HepG2 (cell line): Measurements from ENCODE around the gene TLX1. TPM values are rescaled to one million over a fixed set of nuclear protein-coding genes. Genes with fewer than 3 reads are reported as not detected.

ENCODE experiments used
- ATAC-seq: fragments of 200-7000 bp; cut with Tn5 transposase; 3 replicates; pipeline ENCODE4 v1.9.1; 2020; ENCODE audit warnings: mild to moderate bottlenecking, moderate library complexity
- BruUV-seq: library from RNA; stranded (reverse); fragments of 400-500 nt; replicated peaks from 2 replicates; lab custom pipeline; 2021; lab: Mats Ljungman, UMichigan
- CTCF ChIA-PET: fragments of 300-600 bp; formaldehyde crosslinking; extraction: SDS; loops from one replicate; lab custom pipeline; 2021; ENCODE audit warnings: low total read pairs, inconsistent platforms, low intra/inter-chr PET ratio; lab: Yijun Ruan, JAX
- POLR2A ChIA-PET: fragments of 350-600 bp; sonication (Branson Sonifier 250); formaldehyde crosslinking; loops from one replicate; lab custom pipeline; 2020; ENCODE audit warnings: antibody characterized with exemption, inconsistent platforms; lab: Yijun Ruan, JAX
- DNase-seq: peaks from one replicate; pipeline ENCODE4 v3.0.0-alpha.2; 2015; ENCODE audit warnings: low spot score
- FAIRE-seq: peaks from 3 replicates; lab custom pipeline; 2011; peaks lifted over from hg19 to GRCh38; lab: Jason Lieb, UNC
- H2AFZ ChIP-seq: one replicate; pipeline ENCODE4 v1.6.1; 2011; ENCODE audit warnings: low read length, inconsistent platforms
- H3K27ac ChIP-seq: fragments of 300-600 bp; 3 replicates; pipeline ENCODE4 v1.8.0; 2011; ENCODE audit warnings: mixed run types, mild to moderate bottlenecking, mixed read lengths, low read length, inconsistent platforms; ENCODE audit not compliant: insufficient read depth; ENCODE audit errors: extremely low read length
- H3K27me3 ChIP-seq, 2 experiments: fragments of 200-600 bp in 1 of 2; 2 replicates in 1 of 2; 3 replicates in 1 of 2; pipeline versions ENCODE4 v1.6.0 to v1.8.0; 2011; ENCODE audit warnings: low read length in 2 of 2, mild to moderate bottlenecking in 2 of 2, moderate library complexity in 2 of 2, inconsistent platforms in 1 of 2; ENCODE audit not compliant: insufficient read depth in 2 of 2, control insufficient read depth in 1 of 2
- H3K36me3 ChIP-seq, 2 experiments: fragments of 200-600 bp in 1 of 2; replicated peaks in 1 of 2; 2 replicates in 1 of 2; 3 replicates in 1 of 2; pipeline versions ENCODE4 v1.5.1 to v1.8.0; 2011; ENCODE audit warnings: low read length in 2 of 2, inconsistent platforms in 1 of 2; ENCODE audit not compliant: insufficient read depth in 2 of 2, control insufficient read depth in 1 of 2
- H3K4me1 ChIP-seq: 2 replicates; pipeline ENCODE4 v1.5.1; 2012; ENCODE audit warnings: low read length, inconsistent platforms; ENCODE audit not compliant: insufficient read depth
- H3K4me2 ChIP-seq: 2 replicates; pipeline ENCODE4 v1.6.0; 2011; ENCODE audit warnings: low read depth, low read length, inconsistent platforms
- H3K4me3 ChIP-seq, 3 experiments: fragments of 200-600 bp in 1 of 3; sonication (generic), shearing (Covaris generic) in 1 of 3; replicated peaks in 1 of 3; 2 replicates each; pipeline ENCODE4 v1.5.1; 2011 to 2016; ENCODE audit warnings: low read length in 3 of 3, inconsistent platforms in 2 of 3, low read depth in 2 of 3, mild to moderate bottlenecking in 2 of 3, control low read depth in 1 of 3, mixed read lengths in 1 of 3; ENCODE audit not compliant: insufficient read depth in 1 of 3
- H3K79me2 ChIP-seq: one replicate; pipeline ENCODE4 v1.6.1; 2011; ENCODE audit warnings: low read length, inconsistent platforms; ENCODE audit not compliant: insufficient read depth
- H3K9ac ChIP-seq: 2 replicates; pipeline ENCODE4 v1.6.0; 2011; ENCODE audit warnings: mild to moderate bottlenecking, low read depth, low read length, inconsistent platforms; ENCODE audit not compliant: insufficient read depth
- H3K9me3 ChIP-seq: 2 replicates; pipeline ENCODE4 v1.5.1; 2012; ENCODE audit warnings: mild to moderate bottlenecking, low read length
- H4K20me1 ChIP-seq: 2 replicates; pipeline ENCODE4 v1.6.0; 2011; ENCODE audit warnings: inconsistent platforms, mild to moderate bottlenecking, low read length, moderate library complexity; ENCODE audit not compliant: insufficient read depth
- GABPB1 ChIP-seq: IDR thresholded peaks from 2 replicates; pipeline ENCODE4 v1.6.1; 2016; ENCODE audit warnings: mild to moderate bottlenecking, missing genetic modification reagents, moderate library complexity, missing compliant biosample characterization
- HNRNPLL ChIP-seq: fragments of 200-400 bp; formaldehyde crosslinking; IDR thresholded peaks from 2 replicates; pipeline ENCODE4 v1.6.1; 2017; ENCODE audit warnings: mild to moderate bottlenecking, low read depth, low read length; ENCODE audit not compliant: poor library complexity, severe bottlenecking
- MBD4 ChIP-seq: IDR thresholded peaks from 2 replicates; pipeline ENCODE4 v1.6.1; 2012; ENCODE audit warnings: low read length, inconsistent platforms, borderline replicate concordance
- NR2C2 ChIP-seq: sonication (generic); formaldehyde crosslinking; IDR thresholded peaks from 2 replicates; pipeline ENCODE4 v1.4.0; 2020; ENCODE audit warnings: missing genetic modification reagents, mild to moderate bottlenecking, moderate library complexity, borderline replicate concordance
- PATZ1 ChIP-seq: sonication (generic); formaldehyde crosslinking; IDR thresholded peaks from 2 replicates; pipeline ENCODE4 v1.4.0; 2020; ENCODE audit warnings: missing genetic modification reagents
- POLR2G ChIP-seq: fragments of 200-400 bp; formaldehyde crosslinking; IDR thresholded peaks from 2 replicates; pipeline ENCODE4 v1.6.1; 2018; ENCODE audit warnings: mild to moderate bottlenecking, low read depth, low read length, moderate library complexity
- RBFOX2 ChIP-seq: fragments of 200-400 bp; formaldehyde crosslinking; IDR thresholded peaks from 2 replicates; pipeline ENCODE4 v1.6.1; 2017; ENCODE audit warnings: low read depth, mild to moderate bottlenecking, low read length
- SIX1 ChIP-seq: sonication (generic); formaldehyde crosslinking; IDR thresholded peaks from 2 replicates; pipeline ENCODE4 v1.4.0; 2020; ENCODE audit warnings: missing genetic modification reagents, borderline replicate concordance
- ZMAT3 ChIP-seq: sonication (generic); formaldehyde crosslinking; conservative IDR thresholded peaks from 2 replicates; pipeline ENCODE4 v1.7.0; 2021; ENCODE audit warnings: missing genetic modification reagents
- ZNF430 ChIP-seq: sonication (generic); formaldehyde crosslinking; IDR thresholded peaks from 2 replicates; pipeline ENCODE4 v1.9.0; 2021; ENCODE audit warnings: mild to moderate bottlenecking, missing genetic modification reagents
- ZNF501 ChIP-seq: sonication (generic); formaldehyde crosslinking; IDR thresholded peaks from 2 replicates; pipeline ENCODE4 v1.5.1; 2020; ENCODE audit warnings: mild to moderate bottlenecking, moderate library complexity, missing genetic modification reagents
- ZNF552 ChIP-seq: sonication (generic); formaldehyde crosslinking; IDR thresholded peaks from 2 replicates; pipeline ENCODE4 v1.9.0; 2022; ENCODE audit warnings: missing genetic modification reagents, mild to moderate bottlenecking, borderline replicate concordance
- whole genome bisulfite sequencing: methylation state at CpG from one replicate; pipeline ENCODE4 v1.1.6; 2017; ENCODE audit warnings: low lambda C conversion rate; 5-methylcytosine and 5-hydroxymethylcytosine counted together
- in situ Hi-C: cut with HindIII; loops from 2 replicates; pipeline ENCODE4 v1.10.0; 2017; ENCODE audit warnings: low pct_unique_long_range_greater_than_20kb; ENCODE audit not compliant: extremely low pct_ligation_motif_present
- intact Hi-C: fragments of 100-400 bp; cut with micrococcal nuclease; formaldehyde crosslinking; loops from one replicate; pipeline ENCODE4 v1.10.0; 2022; ENCODE audit not compliant: unreplicated experiment
- polyA plus RNA-seq, 8 experiments: library from polyadenylated mRNA; depleted of rRNA in 3 of 8; stranded (reverse) in 7 of 8; unstranded in 1 of 8; fragments of >200 nt; fragmentation: Illumina TruSeq in 4 of 8; extraction: Trizol in 4 of 8; gene quantifications; 2 replicates each; pipeline versions ENCODE4 v1.2.1 to v1.2.3, GENCODE V29; 2011 to 2016; ENCODE audit warnings: low read depth in 4 of 8, missing spikeins in 1 of 8, mixed read lengths in 1 of 8; ENCODE audit not compliant: insufficient read depth in 1 of 8
- total RNA-seq, 5 experiments: library from RNA; depleted of rRNA; stranded (reverse); fragments of >200 nt; fragmentation: Illumina TruSeq; extraction: Trizol; gene quantifications; 2 replicates each; pipeline ENCODE4 v1.2.3, GENCODE V29; 2016; ENCODE audit warnings: low read depth in 1 of 5
- TF ChIP-seq, protein P1 (sequence below): IDR thresholded peaks from 2 replicates; pipeline ENCODE4 v1.6.1; 2012; ENCODE audit warnings: inconsistent platforms
- TF ChIP-seq, protein P2 (sequence below): IDR thresholded peaks from 2 replicates; pipeline ENCODE4 v1.6.1; 2016; ENCODE audit warnings: missing compliant biosample characterization, missing genetic modification reagents, borderline replicate concordance

The TLX1 gene
- total and polyA plus RNA-seq, 2 of the 13 experiments (the other 11 are each of a cell fraction or from before 2014, with no cell fraction given) = 0.07 to 0.26 TPM

- CTCF ChIA-PET = no interaction called here
- DNase-seq = no peak
- TF ChIP-seq, protein P1, sequence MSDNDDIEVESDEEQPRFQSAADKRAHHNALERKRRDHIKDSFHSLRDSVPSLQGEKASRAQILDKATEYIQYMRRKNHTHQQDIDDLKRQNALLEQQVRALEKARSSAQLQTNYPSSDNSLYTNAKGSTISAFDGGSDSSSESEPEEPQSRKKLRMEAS = peak; percentile 60; the same call in 1 of the 2 replicates
- TF ChIP-seq MBD4 = no peak
- 0 out of 2 replicates have a peak, but pooled peaks have one; percentile 25 for TF ChIP-seq ZNF552
- TF ChIP-seq RBFOX2 = 0 out of 2 replicates have a peak, but pooled peaks have one; percentile 44
- peak; percentile 54; the same call in 1 of the 2 replicates for TF ChIP-seq ZNF501 (CRISPR knock-in tag)
- TF ChIP-seq POLR2G = 0 out of 2 replicates have a peak, but pooled peaks have one; percentile 37
- TF ChIP-seq HNRNPLL = peak; percentile 44
- peak; percentile 22; the same call in 1 of the 2 replicates for TF ChIP-seq NR2C2
- 0 out of 2 replicates have a peak, but pooled peaks have one; percentile 33 for TF ChIP-seq ZMAT3
- TF ChIP-seq, protein P2, sequence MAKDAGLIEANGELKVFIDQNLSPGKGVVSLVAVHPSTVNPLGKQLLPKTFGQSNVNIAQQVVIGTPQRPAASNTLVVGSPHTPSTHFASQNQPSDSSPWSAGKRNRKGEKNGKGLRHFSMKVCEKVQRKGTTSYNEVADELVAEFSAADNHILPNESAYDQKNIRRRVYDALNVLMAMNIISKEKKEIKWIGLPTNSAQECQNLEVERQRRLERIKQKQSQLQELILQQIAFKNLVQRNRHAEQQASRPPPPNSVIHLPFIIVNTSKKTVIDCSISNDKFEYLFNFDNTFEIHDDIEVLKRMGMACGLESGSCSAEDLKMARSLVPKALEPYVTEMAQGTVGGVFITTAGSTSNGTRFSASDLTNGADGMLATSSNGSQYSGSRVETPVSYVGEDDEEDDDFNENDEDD (CRISPR knock-in tag) = peak; percentile 36; the same call in 1 of the 2 replicates
- peak; percentile 71 for TF ChIP-seq GABPB1 (CRISPR knock-in tag)
- 0 out of 2 replicates have a peak, but pooled peaks have one; percentile 18 for TF ChIP-seq ZNF430
- TF ChIP-seq SIX1 = no peak
- 0 out of 2 replicates have a peak, but pooled peaks have one; percentile 24 for TF ChIP-seq PATZ1 (CRISPR knock-in tag)
These were observed 10.0 kb upstream of the TLX1 start for GRCh38 chr10:101120884-101121653.

More at GRCh38 chr10:101120884-101121653, 10.0 kb upstream of the TLX1 start:
- WGBS = 23% methylated on average over 30 of the region's 41 CpGs
- H3K79me2 ChIP-seq = no peaks in the 10 kb centered on the region
- no peak overlapping the region for H3K27ac ChIP-seq
- H3K9me3 ChIP-seq = no peaks in the 10 kb centered on the region
- H3K4me3 ChIP-seq = peak overlapping the region; percentile 55 to 74 (median 66)
- no peaks in the 10 kb centered on the region for H3K36me3 ChIP-seq
- H4K20me1 ChIP-seq = no peaks in the 10 kb centered on the region
- FAIRE-seq (no peak), ATAC-seq (peak; percentile 60)
- peak overlapping the region; percentile 90 for H3K4me2 ChIP-seq
- H3K9ac ChIP-seq = peak overlapping the region; percentile 64
- H2AFZ ChIP-seq = peak overlapping the region; percentile 61
- intact Hi-C loops = no loop called here
- H3K27me3 ChIP-seq = peaks cover 5 to 40% of the 10 kb centered on the region in 2 experiments; a peak in 3 of 5 replicates
- TSS peak; percentile 52 for BruUV-seq
- H3K4me1 ChIP-seq = peaks cover 25% of the 10 kb centered on the region
- in situ Hi-C loops = no loop called here
- POLR2A ChIA-PET = no interaction called here
